Measurements from ENCODE around the gene CHD2.

CHD2 gene

DNA sequence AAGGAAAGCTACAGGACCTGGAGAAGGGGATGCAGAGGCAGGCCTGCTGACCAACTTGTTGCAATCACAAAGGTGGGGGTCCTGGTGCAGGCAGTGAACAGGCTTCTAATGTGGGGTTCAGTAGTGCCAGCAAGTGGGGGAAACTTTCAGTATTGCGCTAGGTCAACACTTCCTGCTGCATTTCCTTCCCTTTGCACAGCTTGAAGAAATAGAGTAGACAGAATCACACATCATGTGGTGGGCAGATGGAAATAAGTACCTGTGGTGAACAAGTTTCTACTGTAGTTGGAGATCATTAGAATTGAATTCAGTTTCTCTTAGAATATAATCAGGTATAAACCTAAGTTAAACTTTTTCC lies 125.5 kb downstream of the CHD2 start:
- no peak overlapping the region for H3K4me3 ChIP-seq (ENCODE audit: control insufficient read depth, low read depth, low read length)
- no peak for DNase-seq (ENCODE audit: low read depth)
- TF ChIP-seq, protein P1, sequence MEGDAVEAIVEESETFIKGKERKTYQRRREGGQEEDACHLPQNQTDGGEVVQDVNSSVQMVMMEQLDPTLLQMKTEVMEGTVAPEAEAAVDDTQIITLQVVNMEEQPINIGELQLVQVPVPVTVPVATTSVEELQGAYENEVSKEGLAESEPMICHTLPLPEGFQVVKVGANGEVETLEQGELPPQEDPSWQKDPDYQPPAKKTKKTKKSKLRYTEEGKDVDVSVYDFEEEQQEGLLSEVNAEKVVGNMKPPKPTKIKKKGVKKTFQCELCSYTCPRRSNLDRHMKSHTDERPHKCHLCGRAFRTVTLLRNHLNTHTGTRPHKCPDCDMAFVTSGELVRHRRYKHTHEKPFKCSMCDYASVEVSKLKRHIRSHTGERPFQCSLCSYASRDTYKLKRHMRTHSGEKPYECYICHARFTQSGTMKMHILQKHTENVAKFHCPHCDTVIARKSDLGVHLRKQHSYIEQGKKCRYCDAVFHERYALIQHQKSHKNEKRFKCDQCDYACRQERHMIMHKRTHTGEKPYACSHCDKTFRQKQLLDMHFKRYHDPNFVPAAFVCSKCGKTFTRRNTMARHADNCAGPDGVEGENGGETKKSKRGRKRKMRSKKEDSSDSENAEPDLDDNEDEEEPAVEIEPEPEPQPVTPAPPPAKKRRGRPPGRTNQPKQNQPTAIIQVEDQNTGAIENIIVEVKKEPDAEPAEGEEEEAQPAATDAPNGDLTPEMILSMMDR (IDR thresholded peaks at IDR 0.05; ENCODE audit: control insufficient read depth, insufficient read depth, low read depth, low read length, missing control alignments), result no peak

GRCh38 chr15:93026380-93026817 lies 126.3 kb downstream of the CHD2 start:
- TF ChIP-seq, protein P1 (IDR thresholded peaks at IDR 0.05; ENCODE audit: control insufficient read depth, insufficient read depth, low read depth, low read length, missing control alignments), result no peak
- no peak for DNase-seq (ENCODE audit: low read depth)
- no peak overlapping the region for H3K4me3 ChIP-seq (ENCODE audit: control insufficient read depth, low read depth, low read length)

DNA sequence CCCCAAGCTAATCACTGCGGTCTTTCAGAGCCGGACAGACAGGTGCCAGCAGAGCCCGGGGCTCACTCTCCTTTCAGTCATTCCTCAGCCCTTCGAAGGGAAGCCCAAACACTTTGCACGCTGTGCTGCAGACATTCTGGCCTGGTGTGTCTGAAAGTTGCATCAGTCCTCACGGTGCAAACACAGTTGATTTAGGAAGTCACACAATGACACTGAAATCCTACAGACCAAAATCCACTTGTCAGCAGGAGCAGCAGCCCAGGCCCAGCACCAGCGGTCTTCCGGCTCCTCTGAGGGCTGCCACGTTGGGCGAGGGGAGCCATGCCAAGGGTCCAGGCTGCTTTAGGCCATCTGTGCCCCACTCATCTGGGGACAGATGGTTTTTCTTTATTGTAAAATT lies 127.3 kb downstream of the CHD2 start:
- no peak overlapping the region for H3K4me3 ChIP-seq (ENCODE audit: control insufficient read depth, low read depth, low read length)
- TF ChIP-seq, protein P1 (IDR thresholded peaks at IDR 0.05; ENCODE audit: control insufficient read depth, insufficient read depth, low read depth, low read length, missing control alignments), result no peak
- no peak for DNase-seq (ENCODE audit: low read depth)

GRCh38 chr15:93028111-93028631 lies 128.0 kb downstream of the CHD2 start:
- no peak for DNase-seq (ENCODE audit: low read depth)
- no peak overlapping the region for H3K4me3 ChIP-seq (ENCODE audit: control insufficient read depth, low read depth, low read length)
- TF ChIP-seq, protein P1 (IDR thresholded peaks at IDR 0.05; ENCODE audit: control insufficient read depth, insufficient read depth, low read depth, low read length, missing control alignments), result no peak

GRCh38 chr15:93028632-93029213 lies 128.6 kb downstream of the CHD2 start:
- peak; percentile 96 for DNase-seq (ENCODE audit: low read depth)
- TF ChIP-seq, protein P1 (IDR thresholded peaks at IDR 0.05; ENCODE audit: control insufficient read depth, insufficient read depth, low read depth, low read length, missing control alignments), result no peak
- no peak overlapping the region for H3K4me3 ChIP-seq (ENCODE audit: control insufficient read depth, low read depth, low read length)

GRCh38 chr15:93029214-93029835 lies 129.2 kb downstream of the CHD2 start:
- DNase-seq (ENCODE audit: low read depth), result no peak
- TF ChIP-seq, protein P1 (IDR thresholded peaks at IDR 0.05; ENCODE audit: control insufficient read depth, insufficient read depth, low read depth, low read length, missing control alignments), result no peak
- H3K4me3 ChIP-seq (ENCODE audit: control insufficient read depth, low read depth, low read length), result no peak overlapping the region
